Measurements from ENCODE around the gene RAB37. TPM values are rescaled to one million over a fixed set of nuclear protein-coding genes. Genes with fewer than 3 reads are reported as not detected.
A peak's percentile ranks its signal among the peaks of the same experiment; 100 is the strongest.

The RAB37 gene
- total and polyA plus RNA-seq, 7 donors, result 0.62 to 0.82 (median 0.69) TPM

GRCh38 chr17:74769856-74770497, 32.9 kb downstream of the RAB37 start:
- Histone ChIP-seq H3K36me3 (ENCODE audit: insufficient read depth in 1 of 2, low read depth in 1 of 2) (peaks cover 10 to 47% of the 10 kb centered on the region in 2 donors), H3K4me3 (no peak overlapping the region), H3K27ac (no peak overlapping the region), H3K27me3 (ENCODE audit: insufficient read depth in 3 of 3, low read length in 2 of 3) (no peaks in the 10 kb centered on the region), H3K9me3 (no peaks in the 10 kb centered on the region), H3K4me1 (peaks cover 11% of the 10 kb centered on the region)
- ATAC-seq (no peak), DNase-seq (no peak)
- TF ChIP-seq CTCF (IDR thresholded peaks at IDR 0.05), result no peak
- intact Hi-C loops (cut with DNase I), result loop anchor here (1.0 to 2.0 kb wide), 2 partner anchors 25 to 26 kb away; no protein-coding TSS in a partner anchor
- WGBS, 3 donors, result 58 to 87% (median 59%) methylated on average over 5 of the region's 5 CpGs

GRCh38 chr17:74770498-74771318, 33.7 kb downstream of the RAB37 start:
- Histone ChIP-seq H3K27ac (no peak overlapping the region), H3K4me1 (peaks cover 17% of the 10 kb centered on the region), H3K9me3 (no peaks in the 10 kb centered on the region), H3K36me3 (ENCODE audit: insufficient read depth in 1 of 2, low read depth in 1 of 2) (peaks cover 10 to 47% of the 10 kb centered on the region in 2 donors), H3K27me3 (ENCODE audit: insufficient read depth in 3 of 3, low read length in 2 of 3) (no peaks in the 10 kb centered on the region), H3K4me3 (no peak overlapping the region)
- intact Hi-C loops (cut with DNase I), result loop anchor here (1.0 to 2.0 kb wide), 2 partner anchors 26 kb away; no protein-coding TSS in a partner anchor
- 56 to 66% (median 56%) methylated on average over 16 of the region's 16 CpGs for WGBS, 3 donors
- peak; percentile 70 for TF ChIP-seq CTCF (IDR thresholded peaks at IDR 0.05)
- peak; percentile 67 to 81 for DNase-seq
- ATAC-seq, result peak; percentile 60 to 70 (median 66)

- Histone ChIP-seq H3K27ac (no peak overlapping the region), H3K4me1 (peaks cover 17% of the 10 kb centered on the region), H3K27me3 (ENCODE audit: insufficient read depth in 3 of 3, low read length in 2 of 3) (no peaks in the 10 kb centered on the region), H3K4me3 (no peak overlapping the region), H3K36me3 (ENCODE audit: insufficient read depth in 1 of 2, low read depth in 1 of 2) (peaks cover 10 to 47% of the 10 kb centered on the region in 2 donors), H3K9me3 (no peaks in the 10 kb centered on the region)
- no peak for DNase-seq
- no peak for TF ChIP-seq CTCF (IDR thresholded peaks at IDR 0.05)
- intact Hi-C loops (cut with DNase I), result loop anchor here in 1 of 2 donors (2.0 kb wide), 1 partner anchor 27 kb away; no protein-coding TSS in a partner anchor
- no peak for ATAC-seq
- 72 to 88% (median 76%) methylated on average over 9 of the region's 9 CpGs for WGBS, 3 donors
Observed at GRCh38 chr17:74771319-74771914, 34.4 kb downstream of the RAB37 start.

GRCh38 chr17:74772053-74772452, 35.0 kb downstream of the RAB37 start:
- WGBS, 3 donors, result 89 to 94% (median 90%) methylated on average over 13 of the region's 13 CpGs
- ATAC-seq, result no peak
- H3K4me1 ChIP-seq, result peaks cover 20% of the 10 kb centered on the region
- no peak overlapping the region for H3K27ac ChIP-seq
- no peak for TF ChIP-seq CTCF (IDR thresholded peaks at IDR 0.05)
- no peaks in the 10 kb centered on the region for H3K9me3 ChIP-seq
- no peak for DNase-seq
- no peaks in the 10 kb centered on the region for H3K27me3 ChIP-seq (ENCODE audit: insufficient read depth in 3 of 3, low read length in 2 of 3)
- peaks cover 10 to 47% of the 10 kb centered on the region in 2 donors for H3K36me3 ChIP-seq (ENCODE audit: insufficient read depth in 1 of 2, low read depth in 1 of 2)
- no peak overlapping the region for H3K4me3 ChIP-seq
- intact Hi-C loops (cut with DNase I), result no loop called here

Data from psoas muscle (tissue), 8 donors.